B cell (primary cell): ENCODE results near the gene STMN1. TPM values are rescaled to one million over a fixed set of nuclear protein-coding genes. Genes with fewer than 3 reads are reported as not detected.

ENCODE experiments used
- ATAC-seq: fragments of 200-7000 bp; cut with Tn5 transposase; one replicate; pipeline ENCODE4 v1.10.0; 2021; ENCODE audit warnings: low read depth, mild to moderate bottlenecking, moderate number of reproducible peaks, moderate library complexity
- CTCF ChIA-PET: fragments of 350-600 bp; sonication (Branson Sonifier 250); formaldehyde crosslinking; loops from one replicate; lab custom pipeline; 2021; ENCODE audit warnings: antibody characterized with exemption, inconsistent platforms; lab: Charles Lee
- POLR2A ChIA-PET: fragments of 350-600 bp; sonication (Branson Sonifier 250); formaldehyde crosslinking; loops from one replicate; lab custom pipeline; 2021; ENCODE audit warnings: antibody characterized with exemption; lab: Charles Lee
- DNase-seq: peaks from one replicate; pipeline ENCODE4 v3.0.0; 2013
- H2AFZ ChIP-seq: 2 replicates; pipeline ENCODE4 v1.6.1; 2012; ENCODE audit warnings: mild to moderate bottlenecking, low read depth, low read length; ENCODE audit not compliant: insufficient read depth, poor library complexity, severe bottlenecking
- H3K27ac ChIP-seq, 2 donors: 1 replicate in 1 of 2; 2 replicates in 1 of 2; pipeline ENCODE4 v1.5.1; 2012 to 2013; ENCODE audit warnings: low read length in 2 of 2, mild to moderate bottlenecking in 2 of 2, moderate library complexity in 1 of 2
- H3K27me3 ChIP-seq, 4 experiments: fragments of 200-600 bp in 1 of 4; sonication (generic) in 1 of 4; replicated peaks in 1 of 4; 1 replicate in 2 of 4; 2 replicates in 2 of 4; pipeline versions ENCODE4 v1.6.1 to v1.7.0; 2013 to 2016; ENCODE audit warnings: low read length in 3 of 4, mild to moderate bottlenecking in 2 of 4, mixed read lengths in 1 of 4, moderate library complexity in 1 of 4; ENCODE audit not compliant: insufficient read depth in 4 of 4, control insufficient read depth in 3 of 4; ENCODE audit errors: control extremely low read depth in 1 of 4
- H3K36me3 ChIP-seq, 2 experiments: replicated peaks in 1 of 2; 1 replicate in 1 of 2; 2 replicates in 1 of 2; pipeline versions ENCODE4 v1.6.1 to v1.7.1; 2013; ENCODE audit warnings: low read length in 1 of 2; ENCODE audit not compliant: insufficient read depth in 2 of 2, control insufficient read depth in 1 of 2; ENCODE audit errors: control extremely low read depth in 1 of 2, extremely low read depth in 1 of 2
- H3K4me1 ChIP-seq, 2 donors: fragments of 200-600 bp in 1 of 2; sonication (generic) in 1 of 2; 1 replicate in 1 of 2; 2 replicates in 1 of 2; pipeline versions ENCODE4 v1.5.1 to v1.6.1; 2013 to 2017; ENCODE audit warnings: low read length in 2 of 2; ENCODE audit not compliant: control insufficient read depth in 2 of 2, insufficient read depth in 2 of 2
- H3K4me2 ChIP-seq: replicated peaks from 2 replicates; pipeline ENCODE3; 2012; ENCODE audit warnings: mild to moderate bottlenecking, low read depth, low read length; ENCODE audit not compliant: poor library complexity, severe bottlenecking
- H3K4me3 ChIP-seq, 5 experiments: fragments of 200-600 bp in 1 of 5; sonication (generic) in 1 of 5; 1 replicate in 3 of 5; 2 replicates in 2 of 5; pipeline versions ENCODE4 v1.5.1 to v1.7.0; 2011 to 2016; ENCODE audit warnings: low read length in 4 of 5, mild to moderate bottlenecking in 4 of 5, low read depth in 2 of 5, control low read depth in 1 of 5, moderate library complexity in 1 of 5; ENCODE audit not compliant: insufficient read depth in 1 of 5; ENCODE audit errors: control extremely low read depth in 1 of 5, extremely low read depth in 1 of 5
- H3K79me2 ChIP-seq: fragments of 200-600 bp; sonication (generic); one replicate; pipeline ENCODE4 v1.6.0; 2016; ENCODE audit warnings: low read length; ENCODE audit not compliant: control insufficient read depth, insufficient read depth
- H3K9ac ChIP-seq: fragments of 200-600 bp; sonication (generic); 2 replicates; pipeline ENCODE4 v1.6.1; 2017; ENCODE audit warnings: mild to moderate bottlenecking, low read length, moderate library complexity
- H3K9me3 ChIP-seq, 3 donors: one replicate each; pipeline versions ENCODE4 v1.6.1 to v1.7.1; 2013; ENCODE audit warnings: low read length in 2 of 3; ENCODE audit not compliant: control insufficient read depth in 2 of 3, insufficient read depth in 1 of 3; ENCODE audit errors: control extremely low read depth in 1 of 3
- H4K20me1 ChIP-seq: 2 replicates; pipeline ENCODE4 v1.6.0; 2012; ENCODE audit warnings: mild to moderate bottlenecking, low read length; ENCODE audit not compliant: insufficient read depth, control insufficient read depth, poor library complexity, severe bottlenecking
- H3K27ac Mint-ChIP-seq: one replicate; pipeline ENCODE4 v1.8.0; 2021; ENCODE audit warnings: mixed read lengths
- H3K27me3 Mint-ChIP-seq: one replicate; pipeline ENCODE4 v1.8.0; 2021; ENCODE audit warnings: mixed read lengths
- H3K4me1 Mint-ChIP-seq: one replicate; pipeline ENCODE4 v1.8.0; 2021; ENCODE audit warnings: mixed read lengths
- H3K4me3 Mint-ChIP-seq: one replicate; pipeline ENCODE4 v1.8.0; 2021; ENCODE audit warnings: mixed read lengths
- H3K9me3 Mint-ChIP-seq: one replicate; pipeline ENCODE4 v1.8.0; 2022; ENCODE audit warnings: mixed read lengths; ENCODE audit not compliant: insufficient read depth
- EZH2 ChIP-seq: IDR thresholded peaks from 2 replicates; pipeline ENCODE4 v1.6.1; 2012; ENCODE audit warnings: borderline replicate concordance, low read depth, mild to moderate bottlenecking, moderate library complexity, low read length; ENCODE audit not compliant: insufficient read depth, poor library complexity, severe bottlenecking
- WGBS: methylation state at CpG from one replicate; pipeline ENCODE4 v1.1.5; 2013; ENCODE audit warnings: missing lambda C conversion rate; ENCODE audit not compliant: insufficient coverage; 5-methylcytosine and 5-hydroxymethylcytosine counted together
- intact Hi-C: fragments of 100-400 bp; cut with micrococcal nuclease; formaldehyde crosslinking; loops from one replicate; pipeline ENCODE4 v1.10.0; 2022
- polyA plus RNA-seq: library from polyadenylated mRNA; depleted of rRNA; stranded (reverse); fragments of >200 nt; gene quantifications from 2 replicates; pipeline ENCODE4 v1.2.3, GENCODE V29; 2012
- total RNA-seq, 2 donors: library from RNA; stranded (reverse); fragments of 120-200 nt in 1 of 2; gene quantifications; 1 replicate in 1 of 2; 2 replicates in 1 of 2; pipeline versions ENCODE4 v1.2.3 to v1.2.4, GENCODE V29; 2013 to 2022
- TF ChIP-seq, protein P1 (sequence below): fragments of 200-600 bp; IDR thresholded peaks from one replicate; pipeline ENCODE4 v1.8.0; 2022; ENCODE audit warnings: antibody characterized with exemption, mild to moderate bottlenecking

The STMN1 gene
- total and polyA plus RNA-seq, 2 donors (not counting 1 experiment from before 2014, with no cell fraction given), result 9.9 to 48.0 TPM

- no peak overlapping the region for H3K27ac Mint-ChIP-seq
- peaks cover 11% of the 10 kb centered on the region for H3K4me1 Mint-ChIP-seq
- ChIA-PET POLR2A (no interaction called here), CTCF (interaction anchor here (1.1 kb wide), 1 partner anchor 10 kb away, joined by 3 read pairs; no protein-coding TSS in a partner anchor)
- Histone ChIP-seq H3K36me3 (no peaks in the 10 kb centered on the region), H3K4me1 (peaks cover 12 to 13% of the 10 kb centered on the region in 2 donors), H2AFZ (no peak overlapping the region), H3K9me3 (peaks cover 0 to 6% (median 0%) of the 10 kb centered on the region in 3 donors), H4K20me1 (no peaks in the 10 kb centered on the region), H3K79me2 (no peaks in the 10 kb centered on the region), H3K27me3 (peaks cover 0 to 16% (median 10%) of the 10 kb centered on the region in 4 experiments), H3K9ac (no peak overlapping the region), H3K27ac (no peak overlapping the region), H3K4me3 (no peak overlapping the region), H3K4me2 (no peak overlapping the region)
- H3K9me3 Mint-ChIP-seq, result no peaks in the 10 kb centered on the region
- TF ChIP-seq EZH2, result no peak
- TF ChIP-seq, protein P1, sequence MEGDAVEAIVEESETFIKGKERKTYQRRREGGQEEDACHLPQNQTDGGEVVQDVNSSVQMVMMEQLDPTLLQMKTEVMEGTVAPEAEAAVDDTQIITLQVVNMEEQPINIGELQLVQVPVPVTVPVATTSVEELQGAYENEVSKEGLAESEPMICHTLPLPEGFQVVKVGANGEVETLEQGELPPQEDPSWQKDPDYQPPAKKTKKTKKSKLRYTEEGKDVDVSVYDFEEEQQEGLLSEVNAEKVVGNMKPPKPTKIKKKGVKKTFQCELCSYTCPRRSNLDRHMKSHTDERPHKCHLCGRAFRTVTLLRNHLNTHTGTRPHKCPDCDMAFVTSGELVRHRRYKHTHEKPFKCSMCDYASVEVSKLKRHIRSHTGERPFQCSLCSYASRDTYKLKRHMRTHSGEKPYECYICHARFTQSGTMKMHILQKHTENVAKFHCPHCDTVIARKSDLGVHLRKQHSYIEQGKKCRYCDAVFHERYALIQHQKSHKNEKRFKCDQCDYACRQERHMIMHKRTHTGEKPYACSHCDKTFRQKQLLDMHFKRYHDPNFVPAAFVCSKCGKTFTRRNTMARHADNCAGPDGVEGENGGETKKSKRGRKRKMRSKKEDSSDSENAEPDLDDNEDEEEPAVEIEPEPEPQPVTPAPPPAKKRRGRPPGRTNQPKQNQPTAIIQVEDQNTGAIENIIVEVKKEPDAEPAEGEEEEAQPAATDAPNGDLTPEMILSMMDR, result no peak
- WGBS, result 27% methylated on average over 5 of the region's 5 CpGs
- peaks cover 15% of the 10 kb centered on the region for H3K27me3 Mint-ChIP-seq
- ATAC-seq (no peak), DNase-seq (no peak)
- intact Hi-C loops, result no loop called here
- H3K4me3 Mint-ChIP-seq, result no peak overlapping the region
These were observed 11.8 kb upstream of the STMN1 start for GRCh38 chr1:25917996-25918395.

DNA sequence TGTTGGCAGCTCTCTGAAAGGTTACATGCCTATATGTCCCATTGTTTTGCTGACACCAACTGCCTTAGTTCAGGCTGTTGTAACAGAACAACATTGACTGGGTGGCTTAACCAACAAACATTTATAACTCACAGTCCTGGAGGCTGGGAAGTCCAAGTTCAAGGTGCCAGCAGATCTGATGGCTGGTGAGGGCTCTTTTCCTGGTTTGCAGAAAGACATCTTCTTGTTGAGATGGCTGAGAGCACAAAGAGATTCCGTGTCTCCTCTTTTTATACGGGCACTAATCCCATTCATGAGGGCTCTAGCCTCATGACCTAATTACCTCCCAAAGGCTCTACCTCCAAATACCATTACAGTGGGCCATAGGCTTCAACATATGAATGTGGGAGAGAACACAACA, 10.2 kb upstream of the STMN1 start:
- CTCF ChIA-PET, result no interaction called here
- no peaks in the 10 kb centered on the region for H3K79me2 ChIP-seq

More for the DNA sequence above, 10.2 kb upstream of the STMN1 start:
- Mint-ChIP-seq H3K4me1 (peaks cover 4% of the 10 kb centered on the region), H3K27me3 (peaks cover 5% of the 10 kb centered on the region), H3K4me3 (no peak overlapping the region), H3K27ac (no peak overlapping the region), H3K9me3 (no peaks in the 10 kb centered on the region)
- no peak for TF ChIP-seq EZH2
- TF ChIP-seq, protein P1, result no peak
- WGBS, result 90% methylated on average over 2 of the region's 2 CpGs
- Histone ChIP-seq H3K27ac (no peak overlapping the region), H3K4me3 (no peak overlapping the region), H3K36me3 (no peaks in the 10 kb centered on the region), H4K20me1 (no peaks in the 10 kb centered on the region), H3K9ac (no peak overlapping the region), H3K27me3 (peaks cover 0 to 5% (median 0%) of the 10 kb centered on the region in 4 experiments), H3K4me2 (no peak overlapping the region), H3K4me1 (peaks cover 0 to 4% of the 10 kb centered on the region in 2 donors), H2AFZ (no peak overlapping the region), H3K9me3 (no peaks in the 10 kb centered on the region)
- intact Hi-C loops, result no loop called here
- no peak for ATAC-seq
- POLR2A ChIA-PET, result no interaction called here
- no peak for DNase-seq
